ENCODE results near the gene ST8SIA5. TPM values are rescaled to one million over a fixed set of nuclear protein-coding genes. Genes with fewer than 3 reads are reported as not detected.

Gene ST8SIA5
- polyA plus RNA-seq, 2 donors = 0.02 to 0.06 TPM

DNA sequence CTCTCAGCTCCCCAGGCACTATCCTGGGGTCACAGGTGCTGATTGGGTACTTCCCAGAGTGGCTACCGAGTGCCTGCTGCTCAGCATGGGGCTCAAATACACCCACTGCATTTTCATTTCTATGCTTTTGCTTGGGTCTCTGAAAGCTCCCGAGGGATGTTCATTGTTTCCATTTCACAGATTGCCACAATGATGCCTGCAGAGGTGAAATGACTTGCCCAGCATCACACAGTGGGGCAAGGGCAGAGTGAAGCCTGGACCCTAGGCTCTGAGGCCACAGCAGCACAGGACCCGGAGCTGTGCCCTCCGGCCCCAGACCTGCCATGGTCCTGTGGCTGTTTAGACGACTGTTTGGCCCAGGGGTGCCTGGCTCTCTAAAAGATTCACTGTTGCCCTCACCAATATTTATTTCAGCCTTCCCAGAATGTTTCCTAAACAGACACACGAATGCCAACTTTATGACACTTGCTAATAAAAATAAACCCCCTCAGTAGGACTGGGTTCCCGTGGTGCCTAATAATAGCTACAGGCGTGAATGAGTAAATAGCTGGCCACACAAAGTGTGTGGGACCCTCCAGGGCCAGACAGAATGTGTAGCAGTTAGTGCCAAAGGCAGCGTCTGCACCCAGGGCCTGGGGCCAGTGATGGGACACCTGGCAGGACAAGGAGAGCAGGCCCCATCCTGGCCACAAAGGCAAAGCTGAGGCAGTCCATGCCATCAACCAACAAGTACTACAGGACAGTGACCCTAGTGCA, 11.5 kb upstream of the ST8SIA5 start:
- H3K36me3 ChIP-seq (ENCODE audit: control insufficient read depth in 2 of 2, insufficient read depth in 2 of 2, low read length in 1 of 2) = no peaks in the 10 kb centered on the region
- WGBS, 2 donors = 63 to 68% methylated on average over 9 of the region's 9 CpGs
- H3K27me3 ChIP-seq (ENCODE audit: control insufficient read depth in 1 of 2, insufficient read depth in 2 of 2, low read length in 2 of 2) = no peaks in the 10 kb centered on the region
- H3K4me1 ChIP-seq (ENCODE audit: control insufficient read depth in 2 of 2, insufficient read depth in 2 of 2, low read length in 1 of 2) = no peaks in the 10 kb centered on the region
- H3K9me3 ChIP-seq (ENCODE audit: control insufficient read depth in 2 of 2, insufficient read depth in 1 of 2, low read depth in 1 of 2, low read length in 1 of 2) = peaks cover 0 to 2% of the 10 kb centered on the region in 2 donors
- H3K27ac ChIP-seq (ENCODE audit: low read depth in 2 of 2, low read length in 1 of 2) = no peak overlapping the region
- no peak overlapping the region for H3K4me3 ChIP-seq (ENCODE audit: low read depth in 1 of 2, low read length in 2 of 2)

DNA sequence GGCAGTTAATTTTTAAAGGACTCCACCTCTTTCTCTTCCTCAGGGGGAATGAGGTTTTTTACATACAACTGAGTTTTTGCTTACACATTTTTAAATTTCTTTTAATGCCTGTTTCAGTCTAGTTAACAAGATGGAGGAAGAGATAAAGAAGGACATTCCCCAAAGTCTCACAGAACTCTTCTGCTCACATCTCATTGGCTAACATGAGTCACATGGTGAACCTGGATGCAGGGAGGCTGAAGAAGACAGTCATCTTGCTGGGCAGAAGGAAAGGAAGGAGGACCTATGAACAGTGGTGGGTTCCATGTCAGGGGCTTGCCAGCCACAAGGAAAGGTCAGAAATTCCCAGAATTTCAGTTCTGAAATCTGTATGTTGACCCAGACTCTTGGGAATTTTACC, 10.4 kb upstream of the ST8SIA5 start:
- peaks cover 0 to 2% of the 10 kb centered on the region in 2 donors for H3K9me3 ChIP-seq (ENCODE audit: control insufficient read depth in 2 of 2, insufficient read depth in 1 of 2, low read depth in 1 of 2, low read length in 1 of 2)
- no peaks in the 10 kb centered on the region for H3K36me3 ChIP-seq (ENCODE audit: control insufficient read depth in 2 of 2, insufficient read depth in 2 of 2, low read length in 1 of 2)
- H3K4me1 ChIP-seq (ENCODE audit: control insufficient read depth in 2 of 2, insufficient read depth in 2 of 2, low read length in 1 of 2) = no peaks in the 10 kb centered on the region
- H3K27me3 ChIP-seq (ENCODE audit: control insufficient read depth in 1 of 2, insufficient read depth in 2 of 2, low read length in 2 of 2) = no peaks in the 10 kb centered on the region
- no peak overlapping the region for H3K27ac ChIP-seq (ENCODE audit: low read depth in 2 of 2, low read length in 1 of 2)
- H3K4me3 ChIP-seq (ENCODE audit: low read depth in 1 of 2, low read length in 2 of 2) = no peak overlapping the region

DNA sequence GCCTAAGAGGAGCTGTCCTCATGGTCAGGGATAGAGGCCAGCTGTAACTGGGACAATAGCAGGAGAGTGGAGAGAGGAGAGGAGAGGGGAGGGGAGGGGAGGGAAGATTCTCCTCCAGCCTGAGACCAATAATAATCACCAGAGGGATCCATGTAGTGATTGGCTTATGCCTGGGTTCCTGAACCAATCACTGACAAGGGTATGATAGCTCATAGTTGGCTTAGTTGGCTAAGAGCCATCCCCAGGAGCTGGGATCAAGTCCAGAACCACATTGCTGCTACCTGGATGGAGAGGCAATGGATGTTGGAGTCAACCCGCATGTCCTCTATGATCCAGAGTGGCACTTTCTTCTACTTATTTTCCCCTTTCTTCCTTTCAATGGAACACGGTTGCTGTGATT, 7.7 kb upstream of the ST8SIA5 start:
- Histone ChIP-seq H3K4me1 (ENCODE audit: control insufficient read depth in 2 of 2, insufficient read depth in 2 of 2, low read length in 1 of 2) (no peaks in the 10 kb centered on the region), H3K36me3 (ENCODE audit: control insufficient read depth in 2 of 2, insufficient read depth in 2 of 2, low read length in 1 of 2) (no peaks in the 10 kb centered on the region), H3K9me3 (ENCODE audit: control insufficient read depth in 2 of 2, insufficient read depth in 1 of 2, low read depth in 1 of 2, low read length in 1 of 2) (peaks cover 0 to 2% of the 10 kb centered on the region in 2 donors), H3K4me3 (ENCODE audit: low read depth in 1 of 2, low read length in 2 of 2) (no peak overlapping the region), H3K27ac (ENCODE audit: low read depth in 2 of 2, low read length in 1 of 2) (no peak overlapping the region), H3K27me3 (ENCODE audit: control insufficient read depth in 1 of 2, insufficient read depth in 2 of 2, low read length in 2 of 2) (peaks cover 0 to 2% of the 10 kb centered on the region in 2 donors)
- WGBS, 2 donors = 90% methylated on average over 2 of the region's 2 CpGs

- 60 to 67% methylated on average over 2 of the region's 2 CpGs for WGBS, 2 donors
- Histone ChIP-seq H3K36me3 (ENCODE audit: control insufficient read depth in 2 of 2, insufficient read depth in 2 of 2, low read length in 1 of 2) (no peaks in the 10 kb centered on the region), H3K4me1 (ENCODE audit: control insufficient read depth in 2 of 2, insufficient read depth in 2 of 2, low read length in 1 of 2) (peaks cover 0 to 9% of the 10 kb centered on the region in 2 donors), H3K4me3 (ENCODE audit: low read depth in 1 of 2, low read length in 2 of 2) (no peak overlapping the region), H3K9me3 (ENCODE audit: control insufficient read depth in 2 of 2, insufficient read depth in 1 of 2, low read depth in 1 of 2, low read length in 1 of 2) (no peaks in the 10 kb centered on the region), H3K27ac (ENCODE audit: low read depth in 2 of 2, low read length in 1 of 2) (no peak overlapping the region), H3K27me3 (ENCODE audit: control insufficient read depth in 1 of 2, insufficient read depth in 2 of 2, low read length in 2 of 2) (peaks cover 2 to 10% of the 10 kb centered on the region in 2 donors)
Observed at GRCh38 chr18:46761059-46761769, 4.4 kb upstream of the ST8SIA5 start.

DNA sequence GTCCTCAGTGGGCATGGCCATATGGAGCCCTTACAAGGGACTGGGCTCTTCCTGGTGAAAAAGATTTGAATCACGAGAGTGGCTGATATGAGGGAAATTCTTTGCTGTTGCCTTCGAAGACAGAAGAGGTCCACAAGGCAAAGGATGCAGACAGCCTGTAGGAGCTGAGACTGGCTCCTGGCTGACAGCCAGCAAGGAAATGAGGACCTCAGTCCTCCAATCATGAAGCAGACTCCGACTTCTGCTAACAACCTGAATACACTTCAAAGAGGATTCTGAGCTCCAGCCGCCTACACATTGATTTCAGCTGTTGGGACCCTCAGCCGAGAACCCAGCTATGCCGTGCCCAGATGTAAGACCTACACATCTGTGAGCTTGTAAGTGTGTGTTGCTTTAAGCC, 3.0 kb upstream of the ST8SIA5 start:
- 48 to 58% methylated on average over 6 of the region's 6 CpGs for WGBS, 2 donors
- H3K4me3 ChIP-seq (ENCODE audit: low read depth in 1 of 2, low read length in 2 of 2) = no peak overlapping the region
- no peaks in the 10 kb centered on the region for H3K9me3 ChIP-seq (ENCODE audit: control insufficient read depth in 2 of 2, insufficient read depth in 1 of 2, low read depth in 1 of 2, low read length in 1 of 2)
- peaks cover 2 to 9% of the 10 kb centered on the region in 2 donors for H3K4me1 ChIP-seq (ENCODE audit: control insufficient read depth in 2 of 2, insufficient read depth in 2 of 2, low read length in 1 of 2)
- H3K36me3 ChIP-seq (ENCODE audit: control insufficient read depth in 2 of 2, insufficient read depth in 2 of 2, low read length in 1 of 2) = no peaks in the 10 kb centered on the region
- peaks cover 2 to 16% of the 10 kb centered on the region in 2 donors for H3K27me3 ChIP-seq (ENCODE audit: control insufficient read depth in 1 of 2, insufficient read depth in 2 of 2, low read length in 2 of 2)
- no peak overlapping the region for H3K27ac ChIP-seq (ENCODE audit: low read depth in 2 of 2, low read length in 1 of 2)

DNA sequence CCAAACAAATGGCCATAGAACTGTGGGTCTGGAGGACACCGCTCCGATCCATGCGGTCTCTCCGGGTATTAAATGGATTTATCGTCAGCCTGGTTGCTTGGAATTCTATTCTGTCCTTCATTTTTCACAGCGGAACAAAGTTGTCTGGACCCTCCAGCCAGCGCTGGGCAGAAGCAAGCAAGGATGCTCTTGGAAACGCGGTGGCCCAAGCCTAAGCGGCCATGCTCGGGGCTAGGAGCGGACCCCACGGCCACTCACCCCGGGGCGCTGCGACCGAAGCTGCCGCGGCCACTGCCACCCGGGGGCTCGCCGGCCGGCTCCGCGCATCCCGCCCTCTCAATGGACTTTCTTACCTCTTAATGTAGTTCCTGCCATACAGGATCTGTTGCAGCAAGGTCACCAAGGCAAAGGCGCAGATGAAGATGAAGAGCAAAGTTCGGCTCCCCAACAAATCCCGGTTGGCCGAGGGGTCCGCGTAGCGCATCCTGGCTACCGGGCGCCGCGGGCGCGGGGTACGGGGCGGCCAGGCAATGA, 761 bp downstream of the ST8SIA5 start:
- H3K27me3 ChIP-seq (ENCODE audit: control insufficient read depth in 1 of 2, insufficient read depth in 2 of 2, low read length in 2 of 2) = peaks cover 0 to 20% of the 10 kb centered on the region in 2 donors
- no peak overlapping the region for H3K27ac ChIP-seq (ENCODE audit: low read depth in 2 of 2, low read length in 1 of 2)
- peaks cover 4 to 9% of the 10 kb centered on the region in 2 donors for H3K4me1 ChIP-seq (ENCODE audit: control insufficient read depth in 2 of 2, insufficient read depth in 2 of 2, low read length in 1 of 2)
- no peaks in the 10 kb centered on the region for H3K9me3 ChIP-seq (ENCODE audit: control insufficient read depth in 2 of 2, insufficient read depth in 1 of 2, low read depth in 1 of 2, low read length in 1 of 2)
- H3K36me3 ChIP-seq (ENCODE audit: control insufficient read depth in 2 of 2, insufficient read depth in 2 of 2, low read length in 1 of 2) = no peaks in the 10 kb centered on the region
- WGBS, 2 donors = 4 to 8% methylated on average over 40 to 41 of the region's 41 CpGs
- H3K4me3 ChIP-seq (ENCODE audit: low read depth in 1 of 2, low read length in 2 of 2) = peak overlapping the region in 1 of 2 donors; percentile 24

GRCh38 chr18:46755315-46756024, 1.4 kb downstream of the ST8SIA5 start:
- Histone ChIP-seq H3K36me3 (ENCODE audit: control insufficient read depth in 2 of 2, insufficient read depth in 2 of 2, low read length in 1 of 2) (no peaks in the 10 kb centered on the region), H3K27ac (ENCODE audit: low read depth in 2 of 2, low read length in 1 of 2) (no peak overlapping the region), H3K4me1 (ENCODE audit: control insufficient read depth in 2 of 2, insufficient read depth in 2 of 2, low read length in 1 of 2) (peaks cover 4 to 9% of the 10 kb centered on the region in 2 donors), H3K4me3 (ENCODE audit: low read depth in 1 of 2, low read length in 2 of 2) (no peak overlapping the region), H3K9me3 (ENCODE audit: control insufficient read depth in 2 of 2, insufficient read depth in 1 of 2, low read depth in 1 of 2, low read length in 1 of 2) (no peaks in the 10 kb centered on the region), H3K27me3 (ENCODE audit: control insufficient read depth in 1 of 2, insufficient read depth in 2 of 2, low read length in 2 of 2) (peaks cover 0 to 20% of the 10 kb centered on the region in 2 donors)
- 7 to 12% methylated on average over 17 of the region's 17 CpGs for WGBS, 2 donors

DNA sequence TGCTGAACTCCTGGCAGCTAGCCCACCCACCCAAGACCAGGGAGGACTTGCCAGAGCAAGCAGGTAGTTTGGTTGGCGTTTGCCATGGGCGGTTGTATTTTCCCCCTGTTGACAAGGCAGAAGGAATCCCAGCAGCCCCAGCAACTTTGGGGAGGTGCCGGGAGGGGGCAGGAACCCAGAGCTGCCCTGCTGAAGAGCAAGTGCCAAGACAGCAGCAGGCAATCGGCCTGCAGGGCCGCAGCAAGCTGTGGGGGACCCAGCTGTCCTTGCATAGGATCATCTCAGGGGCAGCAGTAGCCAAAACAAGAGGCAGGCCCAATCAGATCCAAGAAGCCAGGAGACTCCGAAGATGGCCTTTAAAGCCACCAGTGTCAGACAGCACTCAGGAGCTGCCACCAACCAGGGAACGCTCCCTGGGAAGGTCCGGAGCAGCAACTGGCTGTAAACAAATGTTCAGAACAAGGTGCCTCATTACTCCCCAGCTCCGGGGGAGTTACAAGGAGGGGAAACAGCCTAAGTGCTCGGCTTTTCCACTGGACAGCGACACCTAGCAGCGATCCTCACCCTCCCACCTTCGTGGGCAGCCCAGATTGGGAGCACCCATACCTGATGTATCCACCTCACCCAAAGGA, 2.1 kb downstream of the ST8SIA5 start:
- Histone ChIP-seq H3K27me3 (ENCODE audit: control insufficient read depth in 1 of 2, insufficient read depth in 2 of 2, low read length in 2 of 2) (peaks cover 0 to 20% of the 10 kb centered on the region in 2 donors), H3K27ac (ENCODE audit: low read depth in 2 of 2, low read length in 1 of 2) (no peak overlapping the region), H3K4me1 (ENCODE audit: control insufficient read depth in 2 of 2, insufficient read depth in 2 of 2, low read length in 1 of 2) (peaks cover 4 to 9% of the 10 kb centered on the region in 2 donors), H3K9me3 (ENCODE audit: control insufficient read depth in 2 of 2, insufficient read depth in 1 of 2, low read depth in 1 of 2, low read length in 1 of 2) (no peaks in the 10 kb centered on the region), H3K36me3 (ENCODE audit: control insufficient read depth in 2 of 2, insufficient read depth in 2 of 2, low read length in 1 of 2) (no peaks in the 10 kb centered on the region), H3K4me3 (ENCODE audit: low read depth in 1 of 2, low read length in 2 of 2) (no peak overlapping the region)
- 60 to 61% methylated on average over 13 of the region's 13 CpGs for WGBS, 2 donors

DNA sequence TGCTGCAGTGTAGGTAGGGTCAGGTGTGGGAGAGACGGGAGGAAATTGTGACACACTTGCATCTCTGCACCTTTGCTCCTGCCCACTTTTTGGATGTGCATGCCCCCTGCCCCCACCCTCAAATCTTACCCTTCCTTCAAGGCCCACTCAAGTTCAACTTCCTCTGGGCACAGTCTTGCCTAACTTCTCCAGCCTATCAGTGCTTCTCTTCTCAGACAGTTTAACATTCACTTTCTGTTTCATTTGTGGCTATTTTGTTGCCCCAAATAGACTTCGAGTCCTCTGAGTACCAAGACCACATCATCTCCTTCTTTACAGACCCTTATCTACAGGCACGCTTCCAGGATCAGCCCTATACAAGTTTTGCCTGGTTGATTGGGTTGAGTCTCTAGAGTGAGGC, 2.7 kb downstream of the ST8SIA5 start:
- Histone ChIP-seq H3K9me3 (ENCODE audit: control insufficient read depth in 2 of 2, insufficient read depth in 1 of 2, low read depth in 1 of 2, low read length in 1 of 2) (no peaks in the 10 kb centered on the region), H3K27me3 (ENCODE audit: control insufficient read depth in 1 of 2, insufficient read depth in 2 of 2, low read length in 2 of 2) (peaks cover 0 to 20% of the 10 kb centered on the region in 2 donors), H3K4me3 (ENCODE audit: low read depth in 1 of 2, low read length in 2 of 2) (no peak overlapping the region), H3K27ac (ENCODE audit: low read depth in 2 of 2, low read length in 1 of 2) (no peak overlapping the region), H3K36me3 (ENCODE audit: control insufficient read depth in 2 of 2, insufficient read depth in 2 of 2, low read length in 1 of 2) (no peaks in the 10 kb centered on the region), H3K4me1 (ENCODE audit: control insufficient read depth in 2 of 2, insufficient read depth in 2 of 2, low read length in 1 of 2) (peaks cover 4 to 9% of the 10 kb centered on the region in 2 donors)
- 73 to 78% methylated on average over 3 of the region's 3 CpGs for WGBS, 2 donors

Measured in esophagus (tissue), 2 donors.